ENCODE results near the gene ENTREP3.

DNA sequence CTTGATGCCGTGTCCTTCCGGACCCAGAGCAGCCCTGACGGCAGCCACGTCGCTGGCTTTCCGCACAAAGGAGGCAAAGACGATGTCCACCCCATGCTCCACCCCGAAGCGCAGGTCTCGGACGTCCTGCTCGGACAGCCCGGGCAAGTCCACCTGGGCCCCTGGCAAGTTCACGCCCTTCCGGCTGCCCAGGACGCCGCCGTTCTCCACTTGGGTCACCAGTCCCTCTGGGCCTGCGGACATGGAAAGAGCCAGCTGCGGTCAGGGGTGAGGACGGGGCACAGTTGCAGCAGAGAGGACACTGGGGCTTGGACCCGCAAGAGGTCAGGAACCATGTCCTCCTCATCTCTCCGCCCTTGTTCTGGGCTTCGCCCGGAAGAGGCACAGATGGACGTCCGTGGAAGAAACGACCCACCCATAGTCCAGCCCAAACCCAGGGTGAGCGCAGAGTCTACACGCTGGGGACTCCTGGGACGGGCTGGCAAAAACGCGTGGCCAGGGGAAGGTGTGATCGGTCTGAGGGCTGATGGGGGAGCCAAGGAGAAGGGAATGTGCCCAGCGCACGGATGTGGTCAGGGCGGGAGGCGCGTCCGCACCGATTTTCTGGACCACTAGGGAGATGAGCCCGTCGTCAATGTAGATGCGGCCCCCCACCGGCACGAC lies 39.4 kb upstream of the ENTREP3 start:
- TF ChIP-seq, protein P1, sequence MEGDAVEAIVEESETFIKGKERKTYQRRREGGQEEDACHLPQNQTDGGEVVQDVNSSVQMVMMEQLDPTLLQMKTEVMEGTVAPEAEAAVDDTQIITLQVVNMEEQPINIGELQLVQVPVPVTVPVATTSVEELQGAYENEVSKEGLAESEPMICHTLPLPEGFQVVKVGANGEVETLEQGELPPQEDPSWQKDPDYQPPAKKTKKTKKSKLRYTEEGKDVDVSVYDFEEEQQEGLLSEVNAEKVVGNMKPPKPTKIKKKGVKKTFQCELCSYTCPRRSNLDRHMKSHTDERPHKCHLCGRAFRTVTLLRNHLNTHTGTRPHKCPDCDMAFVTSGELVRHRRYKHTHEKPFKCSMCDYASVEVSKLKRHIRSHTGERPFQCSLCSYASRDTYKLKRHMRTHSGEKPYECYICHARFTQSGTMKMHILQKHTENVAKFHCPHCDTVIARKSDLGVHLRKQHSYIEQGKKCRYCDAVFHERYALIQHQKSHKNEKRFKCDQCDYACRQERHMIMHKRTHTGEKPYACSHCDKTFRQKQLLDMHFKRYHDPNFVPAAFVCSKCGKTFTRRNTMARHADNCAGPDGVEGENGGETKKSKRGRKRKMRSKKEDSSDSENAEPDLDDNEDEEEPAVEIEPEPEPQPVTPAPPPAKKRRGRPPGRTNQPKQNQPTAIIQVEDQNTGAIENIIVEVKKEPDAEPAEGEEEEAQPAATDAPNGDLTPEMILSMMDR (IDR thresholded peaks at IDR 0.05), result no peak
- TF ChIP-seq POLR2A (IDR thresholded peaks at IDR 0.05), result no peak
- TF ChIP-seq EP300 (IDR thresholded peaks at IDR 0.05), result no peak

All from ovary (tissue), 3 donors.